HG03103 (cell line): ENCODE results near the gene MISP.
"Not testable (repeated sequence)": the region's sequence is repeated elsewhere in the genome, so short reads cannot be mapped to it uniquely, and the experiment has no call there.

ENCODE experiments used
- ATAC-seq: cut with Tn5 transposase; IDR thresholded peaks from one replicate; pipeline ENCODE4 v1.9.1; 2021; ENCODE audit warnings: low read depth; ENCODE audit not compliant: unreplicated experiment

Gene MISP

DNA sequence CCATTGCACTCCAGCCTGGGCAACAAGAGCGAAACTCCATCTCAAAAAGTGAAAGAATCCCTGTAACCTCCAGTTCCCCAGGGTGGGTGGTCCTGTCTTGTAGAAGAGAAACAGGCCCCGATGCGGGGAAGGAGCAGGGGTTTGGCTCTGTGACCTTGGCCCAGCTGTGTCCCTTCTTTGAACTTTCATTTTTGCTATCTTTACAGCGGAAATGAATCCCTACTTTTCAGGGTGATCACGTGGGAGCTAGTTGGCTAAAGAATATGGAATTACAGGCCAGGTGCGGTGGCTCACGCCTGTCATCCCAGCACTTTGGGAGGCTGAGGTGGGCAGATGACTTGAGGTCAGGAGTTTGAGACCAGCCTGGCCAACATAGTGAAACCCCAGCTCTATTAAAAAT lies 5.8 kb upstream of the MISP start:
- ATAC-seq = not testable (repeated sequence)

DNA sequence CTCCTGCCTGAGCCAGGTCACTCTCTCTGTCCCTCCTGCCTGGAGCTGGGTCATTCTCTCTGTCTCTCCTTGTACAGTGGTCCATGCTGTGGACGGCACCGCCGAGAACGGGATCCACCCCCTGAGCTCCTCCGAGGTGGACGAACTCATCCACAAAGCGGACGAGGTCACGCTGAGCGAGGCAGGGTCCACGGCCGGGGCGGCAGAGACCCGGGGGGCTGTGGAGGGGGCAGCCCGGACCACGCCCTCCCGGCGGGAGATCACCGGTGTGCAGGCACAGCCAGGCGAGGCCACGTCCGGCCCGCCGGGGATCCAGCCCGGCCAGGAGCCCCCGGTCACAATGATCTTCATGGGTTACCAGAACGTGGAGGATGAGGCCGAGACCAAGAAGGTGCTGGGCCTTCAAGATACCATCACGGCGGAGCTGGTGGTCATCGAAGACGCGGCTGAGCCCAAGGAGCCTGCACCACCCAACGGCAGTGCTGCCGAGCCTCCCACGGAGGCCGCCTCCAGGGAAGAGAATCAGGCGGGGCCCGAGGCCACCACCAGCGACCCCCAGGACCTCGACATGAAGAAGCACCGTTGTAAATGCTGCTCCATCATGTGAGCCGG lies 4.6 kb upstream of the MISP start:
- no peak for ATAC-seq

DNA sequence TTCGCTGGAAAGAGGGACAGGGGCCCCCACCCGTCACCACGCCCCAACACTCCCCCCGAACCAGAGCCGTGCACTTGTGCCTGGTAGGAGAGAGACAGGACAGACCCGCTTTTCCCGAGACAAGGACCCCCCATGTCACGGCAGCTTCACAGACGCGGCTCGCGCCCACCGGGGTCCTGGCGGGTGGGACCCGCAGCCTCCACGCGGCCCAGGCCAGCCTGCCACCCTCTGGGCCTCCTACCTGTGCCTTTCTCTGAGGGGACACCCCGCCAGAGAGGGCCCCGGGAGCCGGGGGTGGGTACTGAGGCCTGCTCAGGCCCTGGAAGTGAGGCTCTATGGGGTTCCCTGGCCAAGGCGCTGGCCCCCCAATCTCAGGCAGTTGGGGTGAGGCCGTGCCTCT lies 4.0 kb upstream of the MISP start:
- ATAC-seq = no peak

DNA sequence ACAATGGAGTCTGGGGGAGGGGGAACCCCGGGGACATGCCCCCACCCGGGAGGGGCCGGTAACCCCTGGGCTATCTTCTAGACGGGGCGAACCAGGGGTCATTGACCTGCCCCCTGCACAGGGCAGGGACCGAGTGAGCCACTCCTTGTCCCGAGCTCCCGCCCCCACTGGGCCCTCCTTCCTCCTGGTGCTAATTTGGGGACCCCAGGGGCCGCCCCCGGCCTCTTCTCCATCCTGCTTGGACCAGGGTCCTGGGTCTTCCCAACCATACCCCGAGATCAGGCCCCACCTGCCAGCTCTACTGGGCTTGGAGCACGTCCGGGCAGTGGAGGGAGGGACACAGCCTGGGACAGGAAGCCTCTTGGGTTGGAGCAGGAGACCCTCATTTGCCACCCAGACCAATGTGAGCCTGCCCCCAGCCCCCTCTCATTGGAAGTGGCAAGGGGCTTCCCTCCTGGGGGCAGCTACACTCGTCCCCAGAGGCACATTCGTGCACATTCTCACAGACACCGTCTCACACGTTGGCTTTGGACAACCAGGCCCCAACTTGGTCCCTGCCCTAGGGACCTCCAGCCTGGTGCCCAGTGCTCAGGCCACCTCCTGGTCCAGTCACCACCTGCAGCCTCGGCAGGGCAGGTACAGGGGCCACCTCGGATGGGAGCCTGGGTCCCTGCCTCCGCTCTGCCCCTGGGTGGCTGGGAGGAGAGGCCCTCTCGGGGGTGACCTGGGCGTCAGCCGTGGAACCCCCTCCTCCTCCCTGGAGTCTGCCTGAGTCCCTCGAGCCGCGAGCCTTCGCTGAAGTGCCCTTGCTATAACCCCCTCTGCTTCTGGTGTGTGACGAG lies 3.3 kb upstream of the MISP start:
- ATAC-seq = no peak

DNA sequence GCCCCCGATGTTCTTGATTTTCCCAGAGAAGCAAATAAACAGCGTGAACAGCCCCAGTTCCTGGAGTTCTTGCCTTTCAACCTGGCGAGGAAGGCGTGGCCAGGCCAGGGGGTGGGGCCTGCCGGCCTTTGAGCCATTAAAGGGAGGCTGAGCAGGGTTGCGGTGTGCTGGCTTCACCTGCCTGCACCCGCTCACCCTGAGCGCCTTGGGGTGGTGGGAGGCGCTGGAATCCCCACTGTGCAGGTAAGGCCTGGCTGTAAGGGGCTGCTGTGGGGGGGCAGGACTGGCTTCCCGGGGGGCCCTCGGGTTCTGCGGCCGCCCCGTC lies 2.7 kb upstream of the MISP start:
- ATAC-seq = no peak

DNA sequence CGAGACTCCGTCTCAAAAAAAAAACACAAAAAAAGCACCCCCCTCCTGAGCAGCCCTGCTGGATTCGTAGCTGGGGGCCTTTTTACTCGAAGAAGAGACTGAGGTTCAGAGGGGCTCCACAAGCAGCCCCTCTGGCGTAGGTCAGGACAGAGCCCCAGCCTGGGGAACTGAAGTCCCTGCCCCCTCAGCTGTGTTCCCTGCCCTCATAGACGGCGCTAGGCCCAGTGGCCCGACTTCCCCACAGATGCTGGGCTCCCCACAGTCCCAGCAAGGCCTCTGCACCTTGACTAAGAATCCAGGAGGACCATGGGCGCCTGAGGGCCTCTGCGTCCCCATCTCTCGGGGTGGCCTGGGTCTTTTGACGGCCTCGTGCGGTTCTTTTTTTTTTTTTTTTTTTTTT lies 1.1 kb upstream of the MISP start:
- no peak for ATAC-seq

DNA sequence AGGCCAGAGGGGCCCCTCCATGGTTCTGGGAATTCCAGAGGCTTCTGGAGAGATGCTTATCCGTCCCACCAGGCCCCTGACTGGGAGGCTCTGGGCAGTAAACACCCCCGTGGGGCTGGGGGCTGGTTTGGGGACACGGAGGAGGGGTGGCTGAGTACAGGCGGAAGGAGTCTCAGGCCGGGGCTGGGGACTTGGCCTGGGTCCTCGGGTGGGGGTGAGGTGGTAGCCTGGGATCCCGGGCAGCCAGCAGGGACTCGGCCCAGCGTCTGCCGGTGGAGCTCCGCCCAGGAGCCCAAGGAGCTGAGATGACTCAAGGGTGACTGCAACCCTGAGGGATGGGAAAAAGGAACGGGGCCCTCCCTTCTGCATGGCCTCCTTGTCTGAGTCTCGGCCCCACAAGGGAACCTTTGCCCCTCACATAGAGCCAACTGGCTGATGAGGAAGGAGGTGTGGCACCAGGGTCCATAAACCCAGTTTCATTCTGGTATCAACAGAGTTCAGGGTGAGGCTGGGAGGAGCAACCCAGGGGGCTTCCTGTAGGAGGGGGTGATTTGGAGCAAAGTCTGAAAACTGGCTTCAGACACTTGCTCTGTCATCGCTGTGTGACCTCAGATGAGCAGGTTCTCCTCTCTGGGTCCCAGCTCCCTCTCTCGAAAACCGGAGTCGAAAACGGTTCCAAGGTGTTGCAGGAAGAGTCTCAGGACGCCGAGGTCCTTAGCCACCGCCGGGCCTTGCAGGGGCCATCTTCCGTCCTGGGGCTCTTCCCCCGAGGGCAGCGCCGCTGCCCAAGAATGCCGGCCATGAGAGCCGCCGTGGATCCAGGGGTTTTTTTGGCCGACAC lies 809 bp downstream of the MISP start:
- ATAC-seq = no peak

DNA sequence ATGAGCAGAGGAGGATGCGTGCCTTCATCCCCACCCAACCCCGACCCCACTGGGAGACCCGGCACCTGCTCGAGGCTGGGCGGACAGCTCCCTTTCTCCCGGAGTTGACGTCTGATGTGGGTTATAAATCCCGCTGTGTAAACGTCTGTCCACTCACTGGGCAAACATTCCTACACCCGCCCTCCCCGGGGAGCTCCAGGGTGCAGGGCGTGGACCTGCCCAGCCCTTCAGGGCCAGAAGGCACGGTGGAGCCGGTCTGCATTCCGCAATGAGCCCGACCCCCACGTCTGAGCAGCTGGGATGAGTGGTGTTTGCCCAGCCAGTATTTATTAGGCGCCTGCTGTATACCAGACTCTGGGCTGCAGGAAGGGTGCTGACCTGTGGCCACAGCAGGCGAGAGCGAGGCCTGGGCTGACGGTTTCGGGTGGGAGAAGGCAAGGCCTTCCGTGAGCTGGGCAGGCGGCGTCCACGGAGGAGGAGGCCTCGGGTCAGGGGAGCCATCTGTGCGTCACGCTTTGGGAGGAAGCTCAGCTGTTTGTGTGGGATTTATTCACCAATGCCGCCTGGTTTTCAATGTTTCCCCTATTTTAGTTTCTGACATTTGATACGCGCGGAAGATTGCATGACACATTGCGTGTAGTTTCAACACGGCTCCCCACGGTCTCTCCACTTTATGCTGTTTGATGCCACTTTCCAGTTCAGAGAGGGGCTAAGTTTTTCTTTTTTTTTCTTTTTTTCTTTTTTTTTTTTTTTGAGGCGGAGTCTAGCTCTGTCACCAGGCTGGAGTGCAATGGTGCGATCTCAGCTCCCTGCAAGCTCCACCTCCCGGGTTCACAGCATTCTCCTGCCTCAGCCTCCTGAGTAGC lies 2.0 kb downstream of the MISP start:
- ATAC-seq = no peak

DNA sequence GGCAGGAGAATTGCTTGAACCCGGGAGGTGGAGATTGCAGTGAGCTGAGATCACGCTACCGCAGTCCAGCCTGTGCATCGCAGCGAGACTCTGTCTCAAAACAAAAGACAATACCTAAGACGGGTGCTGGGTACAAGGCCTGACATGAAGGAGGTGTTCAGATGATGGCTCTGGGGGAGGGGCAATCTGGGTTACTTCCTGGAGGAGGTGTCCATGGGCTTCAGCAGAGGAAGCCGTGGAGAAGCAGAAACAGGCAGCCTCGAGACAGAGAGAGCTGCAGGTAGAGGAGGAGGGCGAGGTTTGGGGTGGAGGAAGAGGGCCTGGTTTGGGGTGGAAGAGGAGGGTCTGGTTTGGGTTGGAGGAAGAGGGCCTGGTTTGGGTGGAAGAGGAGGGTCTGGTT lies 3.6 kb downstream of the MISP start:
- no peak for ATAC-seq

DNA sequence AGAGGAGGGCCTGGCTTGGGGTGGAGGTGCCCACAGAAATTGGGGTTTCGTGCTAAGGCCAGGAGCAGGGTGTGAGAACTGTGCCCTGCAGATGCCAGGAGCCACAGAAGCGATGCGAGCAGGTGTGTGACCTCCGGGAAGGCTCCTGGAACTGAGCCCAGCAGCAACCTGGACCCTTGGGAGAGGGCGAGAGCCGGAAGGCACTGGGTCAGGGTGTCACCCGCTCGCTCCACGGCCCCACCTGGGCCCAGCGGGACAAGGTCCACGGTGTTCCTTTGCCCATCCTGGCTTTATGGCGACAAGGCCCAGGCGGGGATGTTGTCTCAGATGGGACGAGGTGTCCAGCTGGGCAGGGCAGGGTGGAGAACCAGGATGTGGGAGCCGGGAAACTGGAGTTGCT lies 4.2 kb downstream of the MISP start:
- ATAC-seq = no peak

DNA sequence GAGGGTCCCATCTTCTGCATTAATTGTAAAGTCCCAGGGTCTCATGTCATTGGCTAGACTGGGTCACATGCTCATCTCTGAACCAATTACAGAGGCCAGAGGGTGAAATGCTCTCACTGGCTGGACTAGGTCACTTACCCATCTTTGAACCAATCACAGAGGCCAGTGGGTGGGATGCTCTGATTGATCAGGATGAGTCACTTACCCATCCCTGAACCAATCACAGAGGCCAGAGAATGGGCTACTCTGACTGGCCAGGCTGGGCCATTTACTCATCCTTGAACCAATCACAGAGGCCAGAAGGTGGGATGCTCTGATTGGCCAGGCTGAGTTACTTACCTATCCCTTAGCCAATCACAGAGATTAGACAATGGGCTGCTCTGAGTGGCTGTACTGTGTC lies 5.3 kb downstream of the MISP start:
- ATAC-seq = no peak

DNA sequence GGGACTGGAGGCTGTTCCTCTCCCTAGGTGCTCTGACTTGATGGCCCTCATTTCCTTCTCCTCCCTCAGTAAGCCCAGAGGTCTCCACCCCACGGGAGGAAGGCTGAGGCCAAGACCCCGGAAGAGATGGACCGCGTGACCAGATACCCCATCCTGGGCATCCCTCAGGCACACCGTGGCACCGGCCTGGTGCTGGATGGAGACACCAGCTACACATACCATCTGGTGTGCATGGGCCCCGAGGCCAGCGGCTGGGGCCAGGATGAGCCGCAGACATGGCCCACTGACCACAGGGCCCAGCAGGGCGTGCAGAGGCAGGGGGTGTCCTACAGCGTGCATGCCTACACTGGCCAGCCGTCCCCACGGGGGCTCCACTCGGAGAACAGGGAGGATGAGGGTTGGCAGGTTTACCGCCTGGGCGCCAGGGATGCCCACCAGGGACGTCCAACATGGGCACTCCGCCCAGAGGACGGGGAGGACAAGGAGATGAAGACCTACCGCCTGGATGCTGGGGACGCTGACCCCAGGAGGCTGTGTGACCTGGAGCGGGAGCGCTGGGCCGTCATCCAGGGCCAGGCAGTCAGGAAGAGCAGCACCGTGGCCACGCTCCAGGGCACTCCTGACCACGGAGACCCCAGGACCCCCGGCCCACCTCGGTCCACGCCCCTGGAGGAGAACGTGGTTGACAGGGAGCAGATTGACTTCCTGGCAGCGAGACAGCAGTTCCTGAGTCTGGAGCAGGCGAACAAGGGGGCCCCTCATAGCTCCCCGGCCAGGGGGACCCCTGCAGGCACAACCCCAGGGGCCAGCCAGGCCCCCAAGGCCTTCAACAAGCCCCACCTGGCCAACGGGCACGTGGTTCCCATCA lies 6.1 kb downstream of the MISP start:
- no peak for ATAC-seq

DNA sequence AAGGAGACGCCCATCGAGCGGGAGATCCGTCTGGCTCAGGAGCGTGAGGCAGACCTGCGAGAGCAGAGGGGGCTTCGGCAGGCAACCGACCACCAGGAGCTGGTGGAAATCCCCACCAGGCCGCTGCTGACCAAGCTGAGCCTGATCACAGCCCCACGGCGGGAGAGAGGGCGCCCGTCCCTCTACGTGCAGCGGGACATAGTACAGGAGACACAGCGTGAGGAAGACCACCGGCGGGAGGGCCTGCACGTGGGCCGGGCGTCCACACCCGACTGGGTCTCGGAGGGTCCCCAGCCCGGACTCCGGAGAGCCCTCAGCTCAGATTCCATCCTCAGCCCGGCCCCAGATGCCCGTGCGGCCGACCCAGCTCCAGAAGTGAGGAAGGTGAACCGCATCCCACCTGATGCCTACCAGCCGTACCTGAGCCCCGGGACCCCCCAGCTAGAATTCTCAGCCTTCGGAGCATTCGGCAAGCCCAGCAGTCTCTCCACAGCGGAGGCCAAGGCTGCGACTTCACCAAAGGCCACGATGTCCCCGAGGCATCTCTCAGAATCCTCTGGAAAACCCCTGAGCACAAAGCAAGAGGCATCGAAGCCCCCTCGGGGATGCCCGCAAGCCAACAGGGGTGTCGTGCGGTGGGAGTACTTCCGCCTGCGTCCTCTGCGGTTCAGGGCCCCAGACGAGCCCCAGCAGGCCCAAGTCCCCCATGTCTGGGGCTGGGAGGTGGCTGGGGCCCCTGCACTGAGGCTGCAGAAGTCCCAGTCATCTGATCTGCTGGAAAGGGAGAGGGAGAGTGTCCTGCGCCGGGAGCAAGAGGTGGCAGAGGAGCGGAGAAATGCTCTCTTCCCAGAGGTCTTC lies 7.1 kb downstream of the MISP start:
- no peak for ATAC-seq

DNA sequence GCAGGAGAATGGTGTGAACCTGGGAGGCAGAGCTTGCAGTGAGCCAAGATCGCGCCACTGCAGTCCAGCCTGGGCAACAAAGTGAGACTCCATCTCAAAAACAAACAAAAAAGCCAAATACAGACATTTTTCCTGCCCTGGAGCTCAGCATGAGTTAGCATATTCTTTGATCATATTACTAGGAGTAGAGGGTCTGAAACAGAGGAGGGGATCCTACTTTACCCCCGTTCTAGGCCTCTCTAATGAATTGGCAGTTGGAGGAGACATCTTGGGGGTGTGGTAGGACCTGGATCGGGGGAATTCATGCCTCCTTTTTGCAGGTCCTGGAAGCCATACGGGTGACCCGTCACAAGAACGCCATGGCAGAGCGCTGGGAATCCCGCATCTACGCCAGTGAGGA lies 12.3 kb downstream of the MISP start:
- ATAC-seq = no peak

DNA sequence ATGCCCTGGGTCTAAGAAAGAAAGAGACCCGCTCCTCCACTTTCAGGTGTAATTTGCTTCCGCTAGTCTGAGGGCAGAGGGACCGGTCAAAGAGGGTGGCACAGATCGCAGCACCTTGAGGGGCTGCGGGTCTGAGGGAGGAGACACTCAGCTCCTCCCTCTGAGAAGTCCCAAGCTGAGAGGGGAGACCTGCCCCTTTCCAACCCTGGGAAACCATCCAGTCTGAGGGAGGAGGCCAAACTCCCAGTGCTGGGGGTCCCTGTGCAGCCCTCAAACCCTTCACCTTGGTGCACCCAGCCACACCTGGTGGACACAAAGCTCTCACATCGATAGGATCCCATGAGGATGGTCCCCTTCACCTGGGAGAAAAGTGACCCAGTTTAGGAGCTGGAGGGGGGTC lies 13.0 kb downstream of the MISP start:
- ATAC-seq = no peak

DNA sequence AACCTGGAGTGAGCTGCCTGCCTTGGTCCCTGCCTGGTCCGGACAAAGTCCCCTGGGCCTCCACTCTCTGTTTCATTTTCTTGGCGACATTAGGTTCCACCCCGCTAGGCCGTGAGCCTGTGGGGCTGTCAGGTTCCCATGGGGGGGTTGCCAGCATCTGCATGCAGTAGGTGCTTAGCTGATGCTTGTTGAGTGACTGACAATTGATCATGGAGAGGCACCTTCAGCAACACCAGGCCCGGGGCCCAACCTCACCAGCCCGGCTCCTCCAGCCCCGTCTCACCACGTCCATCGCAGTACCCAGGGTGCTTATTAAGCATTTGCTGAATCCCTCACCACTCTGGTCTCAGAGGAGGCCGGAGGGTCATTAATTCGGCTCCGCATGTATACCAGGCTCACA lies 13.4 kb downstream of the MISP start:
- no peak for ATAC-seq

DNA sequence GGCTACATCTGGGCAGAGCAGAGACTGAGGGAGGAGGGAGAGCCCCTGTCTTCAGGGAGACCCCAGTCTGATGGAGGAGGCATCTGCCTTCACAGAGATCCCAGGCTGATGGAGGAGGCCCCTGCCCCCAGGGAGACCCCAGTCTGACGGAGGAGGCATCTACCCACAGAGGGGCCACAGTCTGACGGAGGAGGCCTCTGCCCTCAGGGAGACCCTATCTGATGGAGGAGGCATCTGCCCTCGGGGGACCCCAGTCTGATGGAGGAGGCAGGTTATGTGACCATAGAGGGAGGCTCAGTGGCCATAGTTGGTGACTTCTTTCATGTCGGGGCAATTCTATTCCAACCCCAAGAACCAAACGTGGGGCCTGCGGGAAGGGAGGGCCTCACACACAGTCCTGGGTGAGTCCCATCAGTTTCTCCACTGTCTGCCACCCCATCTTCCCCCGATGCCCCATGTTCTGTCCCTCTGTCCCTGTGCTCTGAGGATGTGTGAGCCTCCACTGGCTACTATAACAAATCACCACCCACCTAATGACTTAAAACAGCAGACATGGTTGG lies 14.3 kb downstream of the MISP start:
- ATAC-seq = no peak

DNA sequence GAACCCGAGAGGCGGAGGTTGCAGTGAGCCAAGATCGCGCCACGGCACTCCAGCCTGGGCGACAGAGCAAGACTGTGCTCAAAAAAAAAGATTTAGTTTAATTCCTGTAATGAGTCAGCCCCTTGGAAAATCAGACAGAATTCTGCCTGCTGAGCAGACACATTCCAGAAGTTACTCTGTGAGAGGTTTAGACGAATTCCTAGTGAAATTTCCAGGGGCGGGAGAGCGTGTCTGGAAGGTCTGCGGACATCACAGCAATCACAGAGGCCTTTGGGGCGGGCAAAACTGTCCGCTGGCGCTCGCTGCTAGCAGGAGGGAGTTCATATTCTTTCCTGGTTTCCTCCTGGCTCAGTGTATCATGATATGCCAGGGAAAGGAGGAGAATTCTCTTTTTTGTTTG lies 17.5 kb downstream of the MISP start:
- no peak for ATAC-seq

DNA sequence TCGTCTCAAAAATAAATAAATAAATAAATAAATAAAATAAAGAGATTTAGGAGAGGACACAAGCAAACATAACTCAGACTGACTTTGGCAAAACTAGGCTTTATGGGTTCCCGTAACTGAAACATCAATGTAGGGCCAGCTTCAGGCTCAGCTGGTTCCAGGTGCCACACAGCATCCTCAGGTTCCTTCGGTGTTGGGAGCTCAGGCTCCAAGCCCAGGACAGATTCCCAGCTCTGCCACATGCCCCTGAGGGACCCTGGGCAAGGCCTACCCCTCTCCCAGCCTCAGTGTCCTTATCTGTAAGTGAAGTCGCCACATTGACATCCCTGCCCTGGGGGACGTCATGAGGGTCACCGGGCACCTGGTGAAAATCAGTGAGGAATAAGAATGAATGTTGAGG lies 18.7 kb downstream of the MISP start:
- no peak for ATAC-seq
